ENCODE results near the gene SSBP3.

SSBP3 gene

DNA sequence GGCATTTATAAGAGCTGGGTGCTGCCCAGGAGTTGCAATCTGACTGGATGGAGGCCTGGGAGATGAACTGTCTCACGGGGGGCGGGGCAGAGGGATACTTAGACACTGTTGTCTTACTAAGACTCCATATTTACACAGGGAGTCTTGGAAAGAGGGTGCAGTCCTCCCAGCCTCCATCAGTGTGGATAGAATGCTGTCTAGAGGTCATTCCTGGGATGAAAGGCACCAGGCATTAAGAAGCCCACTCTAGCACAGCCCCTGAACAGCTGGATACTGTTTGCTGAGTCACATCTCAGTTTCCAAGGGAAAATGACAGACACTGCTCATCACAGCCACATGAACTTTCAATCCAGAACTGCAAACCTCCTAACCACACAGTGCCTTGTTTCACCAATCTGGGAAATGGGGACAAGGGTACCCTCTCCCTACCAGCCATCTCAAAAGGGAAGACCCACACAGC lies 43.3 kb downstream of the SSBP3 start:
- Histone ChIP-seq H3K9me3 (ENCODE audit: control insufficient read depth, low read length) (no peaks in the 10 kb centered on the region), H3K79me2 (peaks cover 13% of the 10 kb centered on the region), H3K27me3 (ENCODE audit: control insufficient read depth, insufficient read depth, low read length) (no peaks in the 10 kb centered on the region), H3K4me2 (ENCODE audit: low read length) (no peak overlapping the region), H3K36me3 (ENCODE audit: control insufficient read depth, insufficient read depth, low read length) (no peaks in the 10 kb centered on the region), H3K4me3 (ENCODE audit: low read depth, low read length) (no peak overlapping the region), H3K9ac (no peak overlapping the region), H3K27ac (no peak overlapping the region), H2AFZ (no peak overlapping the region), H3K4me1 (peaks cover 3% of the 10 kb centered on the region)
- TF ChIP-seq, protein P1, sequence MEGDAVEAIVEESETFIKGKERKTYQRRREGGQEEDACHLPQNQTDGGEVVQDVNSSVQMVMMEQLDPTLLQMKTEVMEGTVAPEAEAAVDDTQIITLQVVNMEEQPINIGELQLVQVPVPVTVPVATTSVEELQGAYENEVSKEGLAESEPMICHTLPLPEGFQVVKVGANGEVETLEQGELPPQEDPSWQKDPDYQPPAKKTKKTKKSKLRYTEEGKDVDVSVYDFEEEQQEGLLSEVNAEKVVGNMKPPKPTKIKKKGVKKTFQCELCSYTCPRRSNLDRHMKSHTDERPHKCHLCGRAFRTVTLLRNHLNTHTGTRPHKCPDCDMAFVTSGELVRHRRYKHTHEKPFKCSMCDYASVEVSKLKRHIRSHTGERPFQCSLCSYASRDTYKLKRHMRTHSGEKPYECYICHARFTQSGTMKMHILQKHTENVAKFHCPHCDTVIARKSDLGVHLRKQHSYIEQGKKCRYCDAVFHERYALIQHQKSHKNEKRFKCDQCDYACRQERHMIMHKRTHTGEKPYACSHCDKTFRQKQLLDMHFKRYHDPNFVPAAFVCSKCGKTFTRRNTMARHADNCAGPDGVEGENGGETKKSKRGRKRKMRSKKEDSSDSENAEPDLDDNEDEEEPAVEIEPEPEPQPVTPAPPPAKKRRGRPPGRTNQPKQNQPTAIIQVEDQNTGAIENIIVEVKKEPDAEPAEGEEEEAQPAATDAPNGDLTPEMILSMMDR (IDR thresholded peaks at IDR 0.05) = no peak

- Histone ChIP-seq H3K79me2 (peaks cover 25% of the 10 kb centered on the region), H3K27ac (no peak overlapping the region), H3K27me3 (ENCODE audit: control insufficient read depth, insufficient read depth, low read length) (no peaks in the 10 kb centered on the region), H3K36me3 (ENCODE audit: control insufficient read depth, insufficient read depth, low read length) (no peaks in the 10 kb centered on the region), H3K4me2 (ENCODE audit: low read length) (no peak overlapping the region), H3K4me3 (ENCODE audit: low read depth, low read length) (no peak overlapping the region), H3K9ac (no peak overlapping the region), H3K4me1 (no peaks in the 10 kb centered on the region), H2AFZ (no peak overlapping the region), H3K9me3 (ENCODE audit: control insufficient read depth, low read length) (no peaks in the 10 kb centered on the region)
- TF ChIP-seq, protein P1 (IDR thresholded peaks at IDR 0.05) = no peak
Measured at GRCh38 chr1:54361342-54361741, 44.9 kb downstream of the SSBP3 start.

GRCh38 chr1:54360165-54361005 lies 45.8 kb downstream of the SSBP3 start:
- Histone ChIP-seq H3K9me3 (ENCODE audit: control insufficient read depth, low read length) (no peaks in the 10 kb centered on the region), H3K4me1 (no peaks in the 10 kb centered on the region), H3K4me2 (ENCODE audit: low read length) (peak overlapping the region; percentile 4), H2AFZ (no peak overlapping the region), H3K27ac (peak overlapping the region; percentile 29), H3K9ac (no peak overlapping the region), H3K27me3 (ENCODE audit: control insufficient read depth, insufficient read depth, low read length) (no peaks in the 10 kb centered on the region), H3K36me3 (ENCODE audit: control insufficient read depth, insufficient read depth, low read length) (no peaks in the 10 kb centered on the region), H3K79me2 (peaks cover 23% of the 10 kb centered on the region), H3K4me3 (ENCODE audit: low read depth, low read length) (no peak overlapping the region)
- TF ChIP-seq, protein P1 (IDR thresholded peaks at IDR 0.05) = no peak

- Histone ChIP-seq H3K4me2 (ENCODE audit: low read length) (peak overlapping the region; percentile 4), H3K9me3 (ENCODE audit: control insufficient read depth, low read length) (no peaks in the 10 kb centered on the region), H3K4me1 (no peaks in the 10 kb centered on the region), H3K36me3 (ENCODE audit: control insufficient read depth, insufficient read depth, low read length) (no peaks in the 10 kb centered on the region), H3K9ac (no peak overlapping the region), H3K4me3 (ENCODE audit: low read depth, low read length) (no peak overlapping the region), H3K79me2 (peaks cover 25% of the 10 kb centered on the region), H3K27ac (peak overlapping the region; percentile 29), H2AFZ (no peak overlapping the region), H3K27me3 (ENCODE audit: control insufficient read depth, insufficient read depth, low read length) (no peaks in the 10 kb centered on the region)
- TF ChIP-seq, protein P1 (IDR thresholded peaks at IDR 0.05) = no peak
Measured at GRCh38 chr1:54359393-54360162, 46.6 kb downstream of the SSBP3 start.

All from parathyroid adenoma (tissue), 2 donors.